ENCODE results near the gene SERHL2. TPM values are rescaled to one million over a fixed set of nuclear protein-coding genes. Genes with fewer than 3 reads are reported as not detected.
"Not testable (repeated sequence)": the region's sequence is repeated elsewhere in the genome, so short reads cannot be mapped to it uniquely, and the experiment has no call there.

Gene SERHL2
- 1 to 10 TPM in 3 of 4 donors, under 1 TPM in 1; 0.94 to 7.7 (median 4.6) TPM for total RNA-seq

GRCh38 chr22:42553475-42554361, at the start of gene SERHL2:
SERHL2 (plus strand) TSS chr22:42553956; CDS start chr22:42554021, 65 bp downstream.
- TF ChIP-seq POLR2AphosphoS5 (IDR thresholded peaks at IDR 0.05) (no peak), CTCF (IDR thresholded peaks at IDR 0.05) (peak in 2 of 4 experiments; percentile 9 to 26), EP300 (IDR thresholded peaks at IDR 0.05) (no peak), POLR2A (IDR thresholded peaks at IDR 0.05) (peak; percentile 25 to 32)
- H3K27ac ChIP-seq: peak within 1 kb of the TSS in 3 of 4 donors; percentile 45 to 76 (median 64)

GRCh38 chr22:42508327-42508974, 45.3 kb upstream of the SERHL2 start:
- H3K4me3 ChIP-seq, ATAC-seq, H3K4me1 ChIP-seq, H3K27me3 ChIP-seq, H3K9me3 ChIP-seq: not testable (repeated sequence)
- WGBS, 2 donors (ENCODE audit: low coverage in 1 of 2): 35 to 40% methylated on average over 1 to 4 of the region's 11 CpGs
- Histone ChIP-seq H3K27ac (peak overlapping the region in 1 of 4 donors; percentile 19), H3K36me3 (peaks cover 0 to 25% of the 10 kb centered on the region in 2 donors)

More at GRCh38 chr22:42553475-42554361, at the start of gene SERHL2:
- H3K4me1 ChIP-seq: peaks cover 0 to 18% (median 0%) of the 10 kb centered on the region in 3 donors
- 0% methylated on average over 13 of the region's 75 CpGs; no CpG with 5 or more reads in 1 of the 2 donors for whole genome bisulfite sequencing, 2 donors (ENCODE audit: low coverage in 1 of 2)
- H3K36me3 ChIP-seq: no peaks in the 10 kb centered on the region
- ATAC-seq: peak; percentile 97
- peak within 1 kb of the TSS; percentile 44 to 64 for H3K4me3 ChIP-seq
- H3K27me3 ChIP-seq: peaks cover 10% of the 10 kb centered on the region
- H3K9me3 ChIP-seq: no peaks in the 10 kb centered on the region

GRCh38 chr22:42508975-42509364, 44.8 kb upstream of the SERHL2 start:
- H3K9me3 ChIP-seq, ATAC-seq: not testable (repeated sequence)

GRCh38 chr22:42509548-42509947, 44.2 kb upstream of the SERHL2 start:
- Histone ChIP-seq H3K27ac (no peak overlapping the region), H3K4me3 (no peak overlapping the region), H3K36me3 (peaks cover 0 to 35% of the 10 kb centered on the region in 2 donors), H3K9me3 (no peaks in the 10 kb centered on the region), H3K27me3 (no peaks in the 10 kb centered on the region), H3K4me1 (peaks cover 0 to 7% (median 3%) of the 10 kb centered on the region in 3 donors)
- no peak for TF ChIP-seq POLR2AphosphoS5 (IDR thresholded peaks at IDR 0.05)
- no peak for TF ChIP-seq EP300 (IDR thresholded peaks at IDR 0.05)
- TF ChIP-seq POLR2A (IDR thresholded peaks at IDR 0.05): no peak
- no peak for TF ChIP-seq CTCF (IDR thresholded peaks at IDR 0.05)
- ATAC-seq: no peak
- WGBS, 2 donors (ENCODE audit: low coverage in 1 of 2): 66 to 86% methylated on average over 1 to 8 of the region's 15 CpGs

More at GRCh38 chr22:42508975-42509364, 44.8 kb upstream of the SERHL2 start:
- H3K27me3 ChIP-seq, H3K4me3 ChIP-seq, H3K4me1 ChIP-seq: not testable (repeated sequence)
- 45% methylated on average over 5 of the region's 10 CpGs; no CpG with 5 or more reads in 1 of the 2 donors for WGBS, 2 donors (ENCODE audit: low coverage in 1 of 2)
- peak overlapping the region in 1 of 4 donors; percentile 19 for H3K27ac ChIP-seq
- peaks cover 0 to 29% of the 10 kb centered on the region in 2 donors for H3K36me3 ChIP-seq

- no peaks in the 10 kb centered on the region for H3K9me3 ChIP-seq
- no peak overlapping the region for H3K27ac ChIP-seq
- no peaks in the 10 kb centered on the region for H3K27me3 ChIP-seq
- H3K4me1 ChIP-seq: peaks cover 0 to 13% (median 3%) of the 10 kb centered on the region in 3 donors
- 64 to 90% methylated on average over 2 to 8 of the region's 10 CpGs for WGBS, 2 donors (ENCODE audit: low coverage in 1 of 2)
- H3K36me3 ChIP-seq: peaks cover 0 to 53% of the 10 kb centered on the region in 2 donors
- no peak overlapping the region for H3K4me3 ChIP-seq
- TF ChIP-seq POLR2AphosphoS5 (IDR thresholded peaks at IDR 0.05): no peak
- TF ChIP-seq POLR2A (IDR thresholded peaks at IDR 0.05): no peak
- TF ChIP-seq EP300 (IDR thresholded peaks at IDR 0.05): no peak
- no peak for TF ChIP-seq CTCF (IDR thresholded peaks at IDR 0.05)
- ATAC-seq: no peak
Observed at GRCh38 chr22:42511401-42511891, 42.3 kb upstream of the SERHL2 start.

Measured in gastroesophageal sphincter (tissue), 4 donors.